Measurements from ENCODE around the gene SLC30A3. TPM values are rescaled to one million over a fixed set of nuclear protein-coding genes. Genes with fewer than 3 reads are reported as not detected.

SLC30A3 gene
- total RNA-seq, 1 donor from 2014 or later = 0.08 TPM

DNA sequence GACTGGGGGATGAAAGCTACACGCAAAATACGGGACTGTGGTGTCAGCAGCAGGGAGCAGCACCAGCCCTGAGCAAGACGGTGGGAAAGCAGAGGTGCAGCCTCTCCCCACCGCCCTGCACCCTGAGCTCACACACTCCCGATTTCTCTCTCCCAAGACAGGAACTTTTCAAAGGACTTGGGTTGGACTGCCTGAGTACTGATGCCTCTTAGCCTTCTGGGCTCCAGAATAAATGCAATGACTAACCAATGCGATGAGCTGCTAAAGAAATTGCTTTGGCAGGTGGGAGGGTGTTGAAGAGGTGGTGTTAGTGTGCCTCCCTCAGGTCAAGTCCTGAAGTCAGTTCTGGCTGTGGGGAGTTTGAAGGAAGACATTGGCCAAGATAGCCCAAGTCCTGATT, 29.0 kb upstream of the SLC30A3 start:
- H3K36me3 ChIP-seq (ENCODE audit: control insufficient read depth, insufficient read depth, low read length) = no peaks in the 10 kb centered on the region
- H3K27me3 ChIP-seq (ENCODE audit: control insufficient read depth, insufficient read depth, low read length) = peaks cover 13% of the 10 kb centered on the region
- no peak for DNase-seq (ENCODE audit: low read depth)
- no peak overlapping the region for H3K4me3 ChIP-seq (ENCODE audit: low read depth, low read length)
- TF ChIP-seq, protein P1, sequence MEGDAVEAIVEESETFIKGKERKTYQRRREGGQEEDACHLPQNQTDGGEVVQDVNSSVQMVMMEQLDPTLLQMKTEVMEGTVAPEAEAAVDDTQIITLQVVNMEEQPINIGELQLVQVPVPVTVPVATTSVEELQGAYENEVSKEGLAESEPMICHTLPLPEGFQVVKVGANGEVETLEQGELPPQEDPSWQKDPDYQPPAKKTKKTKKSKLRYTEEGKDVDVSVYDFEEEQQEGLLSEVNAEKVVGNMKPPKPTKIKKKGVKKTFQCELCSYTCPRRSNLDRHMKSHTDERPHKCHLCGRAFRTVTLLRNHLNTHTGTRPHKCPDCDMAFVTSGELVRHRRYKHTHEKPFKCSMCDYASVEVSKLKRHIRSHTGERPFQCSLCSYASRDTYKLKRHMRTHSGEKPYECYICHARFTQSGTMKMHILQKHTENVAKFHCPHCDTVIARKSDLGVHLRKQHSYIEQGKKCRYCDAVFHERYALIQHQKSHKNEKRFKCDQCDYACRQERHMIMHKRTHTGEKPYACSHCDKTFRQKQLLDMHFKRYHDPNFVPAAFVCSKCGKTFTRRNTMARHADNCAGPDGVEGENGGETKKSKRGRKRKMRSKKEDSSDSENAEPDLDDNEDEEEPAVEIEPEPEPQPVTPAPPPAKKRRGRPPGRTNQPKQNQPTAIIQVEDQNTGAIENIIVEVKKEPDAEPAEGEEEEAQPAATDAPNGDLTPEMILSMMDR (IDR thresholded peaks at IDR 0.05; ENCODE audit: insufficient read depth, low read length, poor library complexity, severe bottlenecking) = no peak

GRCh38 chr2:27290549-27290948, 27.7 kb upstream of the SLC30A3 start:
- H3K36me3 ChIP-seq (ENCODE audit: control insufficient read depth, insufficient read depth, low read length) = no peaks in the 10 kb centered on the region
- DNase-seq (ENCODE audit: low read depth) = no peak
- H3K27me3 ChIP-seq (ENCODE audit: control insufficient read depth, insufficient read depth, low read length) = peaks cover 6% of the 10 kb centered on the region
- H3K4me3 ChIP-seq (ENCODE audit: low read depth, low read length) = no peak overlapping the region
- TF ChIP-seq, protein P1 (IDR thresholded peaks at IDR 0.05; ENCODE audit: insufficient read depth, low read length, poor library complexity, severe bottlenecking) = no peak

- no peak for DNase-seq (ENCODE audit: low read depth)
- TF ChIP-seq, protein P1 (IDR thresholded peaks at IDR 0.05; ENCODE audit: insufficient read depth, low read length, poor library complexity, severe bottlenecking) = no peak
- no peak overlapping the region for H3K4me3 ChIP-seq (ENCODE audit: low read depth, low read length)
- peaks cover 6% of the 10 kb centered on the region for H3K27me3 ChIP-seq (ENCODE audit: control insufficient read depth, insufficient read depth, low read length)
- H3K36me3 ChIP-seq (ENCODE audit: control insufficient read depth, insufficient read depth, low read length) = no peaks in the 10 kb centered on the region
Observed at GRCh38 chr2:27288610-27289009, 25.8 kb upstream of the SLC30A3 start.

DNA sequence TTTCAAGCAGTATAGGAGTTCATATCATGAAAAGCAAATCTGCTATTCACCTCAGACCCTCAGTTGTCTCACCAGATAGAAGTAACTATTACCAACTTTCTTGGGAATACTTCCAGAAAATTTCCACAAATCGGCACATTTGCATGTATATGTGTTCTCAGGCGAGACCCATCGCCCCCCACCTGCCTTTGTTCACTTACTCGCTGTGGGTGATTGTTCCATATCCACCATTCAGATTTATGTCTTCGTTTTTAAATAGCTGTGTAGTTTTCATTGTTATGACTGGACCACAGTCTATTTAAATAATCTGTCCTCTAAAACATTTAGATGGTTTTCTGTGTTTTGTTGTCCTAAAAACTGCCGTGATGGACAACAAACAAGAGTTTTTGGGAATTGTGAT, 22.6 kb upstream of the SLC30A3 start:
- Histone ChIP-seq H3K36me3 (ENCODE audit: control insufficient read depth, insufficient read depth, low read length) (no peaks in the 10 kb centered on the region), H3K4me3 (ENCODE audit: low read depth, low read length) (no peak overlapping the region), H3K27me3 (ENCODE audit: control insufficient read depth, insufficient read depth, low read length) (peaks cover 11% of the 10 kb centered on the region)
- DNase-seq (ENCODE audit: low read depth) = no peak
- TF ChIP-seq, protein P1 (IDR thresholded peaks at IDR 0.05; ENCODE audit: insufficient read depth, low read length, poor library complexity, severe bottlenecking) = no peak

GRCh38 chr2:27284996-27285395, 22.1 kb upstream of the SLC30A3 start:
- TF ChIP-seq, protein P1 (IDR thresholded peaks at IDR 0.05; ENCODE audit: insufficient read depth, low read length, poor library complexity, severe bottlenecking) = no peak
- Histone ChIP-seq H3K4me3 (ENCODE audit: low read depth, low read length) (no peak overlapping the region), H3K36me3 (ENCODE audit: control insufficient read depth, insufficient read depth, low read length) (no peaks in the 10 kb centered on the region), H3K27me3 (ENCODE audit: control insufficient read depth, insufficient read depth, low read length) (peaks cover 11% of the 10 kb centered on the region)
- no peak for DNase-seq (ENCODE audit: low read depth)

- Histone ChIP-seq H3K4me3 (ENCODE audit: low read depth, low read length) (no peak overlapping the region), H3K36me3 (ENCODE audit: control insufficient read depth, insufficient read depth, low read length) (no peaks in the 10 kb centered on the region), H3K27me3 (ENCODE audit: control insufficient read depth, insufficient read depth, low read length) (peaks cover 13% of the 10 kb centered on the region)
- no peak for DNase-seq (ENCODE audit: low read depth)
- TF ChIP-seq, protein P1 (IDR thresholded peaks at IDR 0.05; ENCODE audit: insufficient read depth, low read length, poor library complexity, severe bottlenecking) = no peak
Observed at GRCh38 chr2:27282892-27283291, 20.0 kb upstream of the SLC30A3 start.

All from kidney epithelial cell (primary cell).